NB4 (cell line): ENCODE measurements around the gene WASL.
"Not testable (repeated sequence)": the region's sequence is repeated elsewhere in the genome, so short reads cannot be mapped to it uniquely, and the experiment has no call there.

ENCODE experiments used
- DNase-seq: peaks from one replicate; pipeline ENCODE4 v3.0.0; 2010; ENCODE audit warnings: low read depth
- H3K4me3 ChIP-seq: one replicate; pipeline ENCODE4 v1.5.1; 2011; ENCODE audit warnings: mild to moderate bottlenecking, low read depth, low read length, moderate library complexity
- CTCF ChIP-seq: IDR thresholded peaks from one replicate; pipeline ENCODE4 v1.5.1; 2012; ENCODE audit warnings: low read depth, low read length
- MYC ChIP-seq: IDR thresholded peaks from 2 replicates; pipeline ENCODE4 v1.6.1; 2011; ENCODE audit warnings: low read depth, low read length
- POLR2A ChIP-seq: IDR thresholded peaks from 2 replicates; pipeline ENCODE4 v1.6.1; 2011; ENCODE audit warnings: mild to moderate bottlenecking; ENCODE audit not compliant: insufficient read length; ENCODE audit errors: extremely low read depth
- TF ChIP-seq, protein P1 (sequence below): IDR thresholded peaks from 2 replicates; pipeline ENCODE4 v1.6.1; 2011; ENCODE audit warnings: low read depth, low read length

WASL gene

DNA sequence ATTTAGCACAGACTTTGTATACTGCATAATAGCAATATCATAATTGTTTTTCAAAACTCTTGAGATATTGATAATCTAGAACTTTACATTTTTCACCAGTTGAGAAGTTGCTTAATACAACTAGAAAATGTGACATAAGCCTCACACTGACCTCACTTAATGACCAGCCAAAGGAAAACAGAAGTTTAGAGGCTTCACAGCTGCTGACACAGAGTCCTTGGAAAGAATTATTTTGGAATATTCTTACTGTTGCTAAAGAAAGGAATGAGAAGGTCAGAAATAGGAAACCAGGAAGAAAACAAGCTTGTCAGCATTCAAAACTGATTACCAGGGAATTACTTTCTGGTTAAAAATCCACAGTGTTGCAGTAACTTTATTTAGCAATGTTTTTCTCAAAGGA lies 35.5 kb upstream of the WASL start:
- no peak for DNase-seq
- TF ChIP-seq MYC (no peak), CTCF (no peak), POLR2A (no peak)
- TF ChIP-seq, protein P1, sequence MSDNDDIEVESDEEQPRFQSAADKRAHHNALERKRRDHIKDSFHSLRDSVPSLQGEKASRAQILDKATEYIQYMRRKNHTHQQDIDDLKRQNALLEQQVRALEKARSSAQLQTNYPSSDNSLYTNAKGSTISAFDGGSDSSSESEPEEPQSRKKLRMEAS, result no peak
- no peak overlapping the region for H3K4me3 ChIP-seq

DNA sequence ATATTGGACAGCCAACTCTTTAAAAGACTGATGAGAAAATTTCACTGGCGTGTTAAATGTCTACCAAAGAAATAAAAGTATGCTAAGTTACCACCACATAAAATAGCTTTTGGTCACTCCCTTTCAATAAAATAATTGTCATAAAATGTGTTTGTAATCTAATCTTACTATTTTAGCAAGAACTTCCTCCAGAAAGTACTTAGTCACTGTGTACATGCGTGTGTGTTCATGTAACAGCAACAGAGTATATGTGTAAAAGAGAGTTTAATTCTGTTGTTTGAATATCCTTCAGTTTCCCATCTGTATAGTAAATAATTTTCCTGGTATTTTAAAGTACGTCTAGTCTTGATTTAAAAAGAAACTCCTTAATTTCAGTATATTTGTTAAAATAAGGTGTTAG lies 35.0 kb upstream of the WASL start:
- DNase-seq, result no peak
- H3K4me3 ChIP-seq, result no peak overlapping the region
- no peak for TF ChIP-seq MYC
- TF ChIP-seq, protein P1, result no peak

- no peak for DNase-seq
- H3K4me3 ChIP-seq, result no peak overlapping the region
- TF ChIP-seq MYC (no peak), POLR2A (no peak), CTCF (no peak)
- TF ChIP-seq, protein P1, result no peak
Measured at GRCh38 chr7:123782071-123782798, 33.4 kb upstream of the WASL start.

DNA sequence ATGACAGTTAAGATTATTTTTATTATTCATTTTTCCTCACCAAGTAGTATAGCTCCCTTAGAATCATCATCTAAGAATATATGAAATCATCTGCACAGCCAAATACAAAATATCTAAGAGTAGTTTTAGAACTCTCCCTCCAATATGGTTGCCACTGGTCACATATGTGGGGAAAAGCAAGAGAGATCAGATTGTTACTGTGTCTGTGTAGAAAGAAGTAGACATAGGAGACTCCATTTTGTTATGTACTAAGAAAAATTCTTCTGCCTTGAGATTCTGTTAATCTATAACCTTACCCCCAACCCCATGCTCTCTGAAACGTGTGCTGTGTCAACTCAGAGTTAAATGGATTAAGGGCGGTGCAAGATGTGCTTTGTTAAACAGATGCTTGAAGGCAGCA lies 31.7 kb upstream of the WASL start:
- DNase-seq, H3K4me3 ChIP-seq: not testable (repeated sequence)

DNA sequence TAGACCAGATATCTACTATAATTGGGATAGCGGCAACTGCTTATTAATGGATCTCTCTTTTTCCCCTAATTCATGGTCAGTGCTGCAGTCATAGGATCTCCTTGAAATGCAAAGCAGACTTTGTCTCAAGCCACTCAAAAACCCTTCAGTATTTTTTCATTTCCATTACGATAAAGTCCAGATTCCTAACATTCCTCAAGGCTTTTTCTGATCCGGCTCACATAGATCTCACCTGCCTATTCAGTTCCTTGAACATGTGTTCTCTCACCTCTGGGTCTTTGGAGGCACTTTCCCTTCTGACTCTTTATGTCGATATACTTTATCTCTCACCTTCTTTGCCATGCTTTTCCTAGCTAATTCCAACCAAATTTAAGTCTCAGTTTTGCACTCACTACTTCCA lies 25.7 kb upstream of the WASL start:
- no peak overlapping the region for H3K4me3 ChIP-seq
- TF ChIP-seq, protein P1, result no peak
- TF ChIP-seq POLR2A, result no peak
- no peak for TF ChIP-seq CTCF
- no peak for TF ChIP-seq MYC
- no peak for DNase-seq

DNA sequence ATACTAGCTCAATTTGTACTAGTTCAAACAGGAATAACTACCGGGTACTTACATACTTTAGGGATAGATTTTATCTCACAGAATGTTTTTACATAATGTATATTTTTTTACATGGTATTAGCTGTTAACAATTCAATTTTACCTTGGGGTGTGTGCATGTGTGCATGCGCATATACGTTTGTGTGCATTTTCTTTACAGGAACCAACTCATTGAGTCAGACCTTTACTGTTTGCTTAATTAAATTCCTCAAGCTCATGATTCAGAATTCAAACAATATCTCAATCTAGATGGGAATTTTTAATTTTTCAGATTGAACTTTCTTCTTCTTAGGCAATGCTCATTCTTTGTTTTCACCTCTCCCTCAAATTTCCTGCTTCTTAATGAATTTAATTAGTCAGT lies 24.7 kb upstream of the WASL start:
- no peak for DNase-seq
- TF ChIP-seq MYC (no peak), CTCF (no peak), POLR2A (no peak)
- TF ChIP-seq, protein P1, result no peak

GRCh38 chr7:123772652-123773051 lies 23.8 kb upstream of the WASL start:
- DNase-seq, result no peak
- TF ChIP-seq, protein P1, result no peak
- TF ChIP-seq POLR2A (no peak), CTCF (no peak), MYC (no peak)

More for the DNA sequence above, 24.7 kb upstream of the WASL start:
- no peak overlapping the region for H3K4me3 ChIP-seq

More at GRCh38 chr7:123772652-123773051, 23.8 kb upstream of the WASL start:
- H3K4me3 ChIP-seq, result no peak overlapping the region
